Skin epidermis (tissue), 12 donors: Measurements from ENCODE around the gene FRG2B.
"Not testable (repeated sequence)": the region's sequence is repeated elsewhere in the genome, so short reads cannot be mapped to it uniquely, and the experiment has no call there.

ENCODE experiments used
- H3K27ac ChIP-seq, 21 experiments: fragments of 200-600 bp; sonication (generic) in 11 of 21; one replicate each; pipeline ENCODE4 v1.5.0; 2020; ENCODE audit warnings: mild to moderate bottlenecking in 3 of 21, inconsistent platforms in 2 of 21, moderate library complexity in 2 of 21
- H3K4me3 ChIP-seq, 7 experiments: fragments of 200-600 bp; sonication (generic) in 2 of 7; one replicate each; pipeline ENCODE4 v1.5.0; 2020; ENCODE audit warnings: inconsistent platforms in 2 of 7, mild to moderate bottlenecking in 2 of 7, moderate library complexity in 1 of 7

The FRG2B gene

GRCh38 chr10:133626695-133627094 is at the start of gene FRG2B:
FRG2B (minus strand) TSS chr10:133626795; CDS start chr10:133626742, 53 bp downstream.
- not testable (repeated sequence) for H3K27ac ChIP-seq

GRCh38 chr10:133667446-133667845 is 40.9 kb upstream of the FRG2B start:
- not testable (repeated sequence) for H3K4me3 ChIP-seq, H3K27ac ChIP-seq

More at GRCh38 chr10:133626695-133627094, at the start of gene FRG2B:
- H3K4me3 ChIP-seq = not testable (repeated sequence)

DNA sequence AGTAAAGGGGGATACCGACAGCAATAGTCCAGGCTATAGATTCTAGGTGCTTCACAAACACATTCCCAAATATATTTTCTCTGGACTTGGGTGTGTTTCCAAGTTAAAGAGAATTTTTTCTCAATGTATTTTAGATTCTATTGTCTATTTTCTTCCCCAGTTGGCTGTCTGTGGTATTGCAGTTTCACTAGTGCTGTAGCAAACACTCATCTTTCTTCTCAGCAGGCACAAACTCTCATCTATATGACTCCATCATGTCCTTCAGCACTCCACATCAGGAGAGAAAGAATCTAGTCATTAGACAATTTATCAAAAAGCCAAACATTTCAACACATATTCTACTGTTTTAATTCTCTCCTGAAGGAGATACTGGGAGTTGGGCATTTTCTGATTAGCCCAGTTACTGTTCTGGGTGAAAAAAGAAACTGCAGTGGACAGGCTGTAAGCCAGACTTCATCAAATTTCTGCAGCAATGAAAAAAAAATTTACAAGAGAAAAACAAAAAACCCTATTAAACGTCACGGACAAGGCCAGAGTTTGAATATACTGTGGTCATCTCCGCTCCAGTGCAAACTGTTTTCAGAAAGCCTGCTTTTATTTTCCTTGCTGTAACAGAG is 37.1 kb upstream of the FRG2B start:
- not testable (repeated sequence) for H3K4me3 ChIP-seq, H3K27ac ChIP-seq

GRCh38 chr10:133661122-133661521 is 34.5 kb upstream of the FRG2B start:
- H3K4me3 ChIP-seq, H3K27ac ChIP-seq: not testable (repeated sequence)

- H3K27ac ChIP-seq = not testable (repeated sequence)
Observed at GRCh38 chr10:133660516-133660915, 33.9 kb upstream of the FRG2B start.

DNA sequence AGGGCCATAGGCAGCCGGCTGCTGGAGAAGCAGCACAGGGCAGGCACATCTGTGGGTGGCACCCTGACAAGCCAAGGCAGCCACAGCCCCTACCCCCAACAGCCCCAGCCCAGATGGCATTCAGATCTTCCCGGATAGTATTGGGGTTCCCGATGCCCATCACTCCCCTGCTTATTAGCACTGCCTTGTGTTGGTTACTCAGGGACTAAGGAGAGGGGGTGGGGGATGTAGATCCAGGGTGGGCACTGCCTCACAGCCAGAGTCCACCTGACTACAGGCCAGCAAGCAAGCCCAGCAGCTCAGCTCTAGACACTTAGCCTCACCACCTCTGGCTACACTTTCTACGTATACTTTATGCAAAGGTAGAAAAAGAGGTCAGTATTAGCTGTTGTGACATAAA is 30.7 kb upstream of the FRG2B start:
- H3K4me3 ChIP-seq, H3K27ac ChIP-seq: not testable (repeated sequence)

More at GRCh38 chr10:133660516-133660915, 33.9 kb upstream of the FRG2B start:
- H3K4me3 ChIP-seq = not testable (repeated sequence)

DNA sequence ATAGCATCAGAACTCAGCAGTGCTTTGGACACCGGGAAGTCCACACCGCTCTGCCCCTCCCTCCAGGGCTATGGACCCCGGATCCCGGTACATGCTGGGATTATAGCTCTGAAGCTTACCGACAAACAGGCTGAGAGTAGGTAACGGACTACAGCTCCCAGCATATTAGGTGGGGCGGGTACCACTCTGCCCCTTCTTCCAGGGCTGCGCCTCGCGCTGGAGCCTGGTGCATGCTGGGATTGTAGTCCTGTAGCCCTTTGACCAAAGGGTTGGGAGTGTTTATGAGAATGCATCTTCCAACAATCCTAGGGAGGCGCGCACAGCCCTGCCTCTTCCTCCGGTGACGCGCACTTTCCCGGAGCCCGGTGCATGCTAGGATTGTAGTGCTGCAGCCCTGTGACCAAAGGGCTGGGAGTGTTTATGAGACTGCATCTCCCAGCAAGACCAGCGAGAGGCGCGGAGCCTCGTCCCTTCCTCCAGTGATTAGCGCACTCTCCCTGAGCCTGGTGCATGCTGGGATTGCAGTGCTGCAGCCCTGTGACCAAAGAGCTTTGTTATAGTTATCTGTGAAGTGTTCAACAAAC is 22.4 kb upstream of the FRG2B start:
- H3K27ac ChIP-seq, H3K4me3 ChIP-seq: not testable (repeated sequence)

- not testable (repeated sequence) for H3K27ac ChIP-seq, H3K4me3 ChIP-seq
Observed at GRCh38 chr10:133647075-133647748, 20.6 kb upstream of the FRG2B start.

DNA sequence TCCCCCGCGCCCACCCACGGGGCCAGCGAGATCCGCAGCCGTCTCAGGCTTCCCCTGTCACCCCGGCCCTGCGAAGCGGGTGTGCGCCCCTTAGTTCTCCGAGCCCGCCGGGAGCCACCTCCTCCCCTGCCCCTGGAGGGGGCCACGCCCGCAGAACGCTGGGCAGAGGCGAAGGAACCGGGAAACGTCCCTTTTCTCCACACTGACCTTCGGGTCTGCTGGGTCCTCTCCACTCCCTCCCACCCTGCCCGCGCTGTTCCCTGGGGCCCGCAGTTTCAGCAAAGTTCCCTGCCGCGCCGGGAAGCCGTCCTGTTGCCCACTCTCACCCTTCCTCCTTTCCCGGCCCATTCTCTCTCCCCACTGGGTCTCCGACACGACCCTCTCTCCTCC is 11.2 kb upstream of the FRG2B start:
- not testable (repeated sequence) for H3K27ac ChIP-seq
- H3K4me3 ChIP-seq = peak overlapping the region in 5 of 7 experiments; percentile 16 to 41 (median 27)

- peak overlapping the region in 5 of 7 experiments; percentile 16 to 41 (median 27) for H3K4me3 ChIP-seq
- not testable (repeated sequence) for H3K27ac ChIP-seq
Observed at GRCh38 chr10:133637202-133637845, 10.7 kb upstream of the FRG2B start.

DNA sequence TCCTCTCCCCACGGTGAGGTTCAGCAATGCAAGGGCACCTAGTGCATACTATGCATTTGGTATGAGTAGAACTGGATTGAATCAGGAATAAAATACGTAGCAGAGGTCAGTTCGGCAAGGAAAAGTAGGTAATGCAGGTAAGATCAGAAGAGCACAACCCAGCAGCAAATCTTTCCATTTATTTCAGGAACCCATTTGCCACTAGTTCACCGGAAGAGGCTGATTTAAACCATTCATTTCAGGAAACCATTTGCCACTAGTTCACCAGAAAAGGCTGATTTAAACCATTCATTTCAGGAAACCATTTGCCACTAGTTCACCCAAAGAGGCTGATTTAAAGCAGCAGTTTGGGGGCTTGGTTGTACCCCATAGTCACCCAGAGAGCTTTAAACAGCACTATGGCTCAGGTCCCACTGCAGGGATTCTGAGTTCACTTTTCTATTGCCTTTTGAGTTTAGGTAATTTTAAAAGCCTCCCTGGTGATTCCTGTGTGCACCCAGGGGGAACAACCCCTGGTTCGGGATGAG is 4.2 kb upstream of the FRG2B start:
- H3K4me3 ChIP-seq = not testable (repeated sequence)

GRCh38 chr10:133622544-133622943 is 4.1 kb downstream of the FRG2B start:
- H3K27ac ChIP-seq, H3K4me3 ChIP-seq: not testable (repeated sequence)

More for the DNA sequence above, 4.2 kb upstream of the FRG2B start:
- H3K27ac ChIP-seq = not testable (repeated sequence)

DNA sequence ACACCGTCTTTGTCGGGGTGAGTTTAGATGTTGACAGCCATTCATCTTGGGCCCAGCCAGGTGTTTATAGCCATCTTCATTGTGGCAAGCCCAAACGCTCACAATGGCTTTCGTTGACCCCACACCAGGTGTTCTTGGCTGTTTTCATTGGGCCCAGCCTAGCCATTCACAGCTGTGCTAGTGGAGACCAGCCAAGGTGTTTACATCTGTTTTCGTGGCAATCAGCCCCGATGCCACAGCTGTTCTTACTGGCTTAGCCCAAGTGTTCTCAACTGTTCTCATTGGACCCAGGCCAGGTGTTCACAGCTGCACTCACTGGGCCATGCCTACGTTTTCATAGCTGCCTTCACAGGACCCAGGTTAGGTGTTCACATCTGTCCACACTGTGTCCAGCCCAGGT is 7.7 kb downstream of the FRG2B start:
- H3K27ac ChIP-seq = no peak overlapping the region

DNA sequence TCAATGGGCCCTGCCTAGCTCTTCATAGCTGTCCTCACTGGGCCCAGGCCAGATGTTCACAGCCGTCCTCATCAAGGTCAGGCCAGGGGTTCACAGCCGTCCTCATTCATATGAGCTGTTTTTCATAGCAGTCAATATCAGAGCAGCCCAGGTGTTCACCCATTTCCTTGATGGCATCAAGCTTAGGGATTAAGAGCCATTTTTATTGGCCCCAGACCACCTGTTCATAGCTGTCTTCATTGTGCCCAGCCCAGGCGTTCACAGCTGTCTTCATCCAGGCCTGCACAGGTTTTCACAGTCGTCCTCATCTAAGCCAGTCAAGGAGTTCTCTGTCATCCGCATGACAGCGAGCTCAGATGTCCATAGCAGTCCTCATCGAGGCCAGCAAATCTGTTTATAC is 9.4 kb downstream of the FRG2B start:
- H3K27ac ChIP-seq = no peak overlapping the region

More for the DNA sequence above, 7.7 kb downstream of the FRG2B start:
- no peak overlapping the region for H3K4me3 ChIP-seq

GRCh38 chr10:133616371-133617130 is 10.0 kb downstream of the FRG2B start:
- no peak overlapping the region for H3K4me3 ChIP-seq
- H3K27ac ChIP-seq = no peak overlapping the region

More for the DNA sequence above, 9.4 kb downstream of the FRG2B start:
- H3K4me3 ChIP-seq = no peak overlapping the region

DNA sequence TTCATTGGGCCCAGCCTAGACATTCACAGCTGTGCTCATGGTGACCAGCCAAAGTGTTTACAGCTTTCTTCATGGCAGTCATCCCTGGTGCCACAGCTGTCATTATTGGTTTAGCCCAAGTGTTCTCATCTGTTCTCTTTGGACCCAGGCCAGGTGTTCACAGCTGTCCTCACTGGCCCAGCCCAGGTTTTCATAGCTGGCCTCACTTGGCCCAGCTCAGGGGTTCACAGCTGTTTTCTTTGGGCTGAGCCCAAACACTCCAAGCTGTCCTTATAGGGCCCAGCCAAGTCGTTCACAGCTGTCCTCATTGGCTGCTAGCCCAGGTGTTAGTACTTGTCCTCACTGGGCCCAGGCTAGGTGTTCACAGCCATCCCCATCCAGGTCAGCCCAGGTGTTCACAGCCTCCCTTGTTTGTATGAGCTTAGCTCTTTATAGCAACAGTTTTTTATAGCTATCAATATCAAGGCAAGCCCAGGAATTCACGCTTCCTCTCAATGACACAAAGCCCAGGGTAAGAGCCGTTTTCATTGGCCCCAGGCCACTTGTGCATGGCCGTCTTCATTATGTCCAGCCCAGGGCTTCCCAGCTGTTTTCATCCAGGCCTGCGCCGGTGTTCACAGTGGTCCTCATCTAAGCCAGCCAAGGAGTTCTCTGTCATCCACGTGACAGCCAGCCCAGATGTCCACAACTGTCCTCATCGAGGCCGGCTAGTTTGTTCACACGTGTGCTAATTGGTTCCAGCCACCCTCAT is 11.6 kb downstream of the FRG2B start:
- Histone ChIP-seq H3K4me3 (no peak overlapping the region), H3K27ac (no peak overlapping the region)

- no peak overlapping the region for H3K4me3 ChIP-seq
Observed at GRCh38 chr10:133613699-133614098, 12.9 kb downstream of the FRG2B start.

GRCh38 chr10:133611079-133611478 is 15.5 kb downstream of the FRG2B start:
- no peak overlapping the region for H3K27ac ChIP-seq
- no peak overlapping the region for H3K4me3 ChIP-seq

More at GRCh38 chr10:133613699-133614098, 12.9 kb downstream of the FRG2B start:
- H3K27ac ChIP-seq = no peak overlapping the region

DNA sequence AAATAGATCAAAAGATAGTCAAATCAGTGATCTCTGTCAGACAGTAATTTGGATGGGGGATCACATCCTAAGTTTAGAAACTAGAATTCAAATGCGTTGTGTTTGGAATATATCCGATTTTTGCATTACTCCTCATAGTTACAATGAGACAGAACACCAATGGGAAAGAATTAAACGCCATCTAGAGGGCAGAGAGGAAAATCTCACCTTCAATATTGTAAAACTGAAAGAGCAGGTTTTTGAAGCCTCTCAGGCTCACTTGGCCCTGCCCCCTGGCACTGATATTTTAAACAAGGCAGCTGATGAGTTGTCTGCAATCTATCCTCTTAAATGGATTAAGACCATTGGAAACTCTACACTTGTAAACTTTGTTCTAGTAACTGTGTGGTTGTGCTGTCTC is 17.7 kb downstream of the FRG2B start:
- no peak overlapping the region for H3K27ac ChIP-seq
- H3K4me3 ChIP-seq = no peak overlapping the region
